ENCODE data around the gene CARD6. TPM values are rescaled to one million over a fixed set of nuclear protein-coding genes. Genes with fewer than 3 reads are reported as not detected.
A peak's percentile ranks its signal among the peaks of the same experiment; 100 is the strongest.

CARD6 gene
- polyA plus RNA-seq, 2 of the 4 experiments (the other 2 are of a cell fraction) = 5.2 to 5.7 TPM

GRCh38 chr5:40834849-40835787, 6.0 kb upstream of the CARD6 start, which contains the start of gene RPL37 (continued):
- TF ChIP-seq USF2 (IDR thresholded peaks at IDR 0.05) (no peak), PBX3 (IDR thresholded peaks at IDR 0.05) (peak; percentile 73; the same call in 1 of the 2 replicates), CTCF (IDR thresholded peaks at IDR 0.05) (no peak), HOXB13 (CRISPR knock-in tag; IDR thresholded peaks at IDR 0.05; ENCODE audit: low read depth) (0 out of 2 replicates have a peak, but pooled peaks have one; percentile 53), MAFK (IDR thresholded peaks at IDR 0.05; ENCODE audit: partially characterized antibody) (no peak), MAX (IDR thresholded peaks at IDR 0.05) (peak; percentile 99), RARB (CRISPR knock-in tag; IDR thresholded peaks at IDR 0.05) (no peak), E2F6 (IDR thresholded peaks at IDR 0.05; ENCODE audit: borderline replicate concordance, low read depth) (peak; percentile 87), BHLHE40 (IDR thresholded peaks at IDR 0.05; ENCODE audit: low read depth, low read length) (no peak), BCL3 (IDR thresholded peaks at IDR 0.05) (peak; percentile 98), JUNB (IDR thresholded peaks at IDR 0.05) (no peak), FOSL2 (IDR thresholded peaks at IDR 0.05) (no peak), FOSL2 (CRISPR knock-in tag; IDR thresholded peaks at IDR 0.05) (0 out of 2 replicates have a peak, but pooled peaks have one; percentile 12), HES2 (IDR thresholded peaks at IDR 0.05) (no peak), RFX5 (IDR thresholded peaks at IDR 0.05) (0 out of 2 replicates have a peak, but pooled peaks have one; percentile 41), ESRRA (IDR thresholded peaks at IDR 0.05; ENCODE audit: borderline replicate concordance, low read length) (no peak), HOXA7 (CRISPR knock-in tag; IDR thresholded peaks at IDR 0.05) (no peak), ZC3H11A (IDR thresholded peaks at IDR 0.05) (no peak), EHMT2 (IDR thresholded peaks at IDR 0.05; ENCODE audit: low read depth) (no peak), CBX2 (IDR thresholded peaks at IDR 0.05; ENCODE audit: borderline replicate concordance, low read depth) (no peak), REST (IDR thresholded peaks at IDR 0.05) (peak; percentile 36; the same call in 1 of the 2 replicates), ZFP36 (IDR thresholded peaks at IDR 0.05; ENCODE audit: borderline replicate concordance, partially characterized antibody) (no peak), NFE2L2 (conservative IDR thresholded peaks at IDR 0.05; ENCODE audit: low read length) (no peak), ZNF302 (CRISPR knock-in tag; IDR thresholded peaks at IDR 0.05) (no peak), SREBF2 (IDR thresholded peaks at IDR 0.05) (no peak)

Measured in A549 (cell line).